ENCODE data around the gene RNF213. TPM values are rescaled to one million over a fixed set of nuclear protein-coding genes. Genes with fewer than 3 reads are reported as not detected.

The RNF213 gene
- total RNA-seq, 1 experiment from 2014 or later, result 179 TPM

GRCh38 chr17:80361495-80362220, 101.0 kb downstream of the RNF213 start:
- H3K4me1 ChIP-seq (replicated peaks; ENCODE audit: insufficient read depth), result no peaks in the 10 kb centered on the region
- H3K36me3 ChIP-seq (ENCODE audit: low read depth), result 0 out of 2 replicates have a peak, but pooled peaks cover 5% of the 10 kb centered on the region
- no peaks in the 10 kb centered on the region for H4K20me1 ChIP-seq (ENCODE audit: insufficient read depth)
- H3K27me3 ChIP-seq (ENCODE audit: insufficient read depth, low read depth), result no peaks in the 10 kb centered on the region
- H3K27ac ChIP-seq, result no peak overlapping the region
- H3K9me2 ChIP-seq (ENCODE audit: insufficient read depth), result no peaks in the 10 kb centered on the region
- TF ChIP-seq EZH2 (IDR thresholded peaks at IDR 0.05; ENCODE audit: low read depth) (no peak), CTCF (conservative IDR thresholded peaks at IDR 0.05) (no peak; the same call in 1 of the 2 replicates)
- POLR2A ChIA-PET (ENCODE audit: unreplicated experiment), result interaction anchor here (0.6 kb wide), 1 partner anchor 353 kb away, joined by 3 read pairs; no protein-coding TSS in a partner anchor
- H2AFZ ChIP-seq, result no peak overlapping the region
- H3K79me2 ChIP-seq (ENCODE audit: low read depth), result no peaks in the 10 kb centered on the region
- no peak overlapping the region for H3K4me3 ChIP-seq
- peak in 1 of 2 experiments; percentile 15 for DNase-seq
- H3F3A ChIP-seq (ENCODE audit: insufficient read depth, low read depth), result no peaks in the 10 kb centered on the region
- CTCF ChIA-PET, result interaction anchor here (0.6 kb wide), 1 partner anchor 24 kb away, joined by 3 read pairs; no protein-coding TSS in a partner anchor
- BruUV-seq (replicated peaks), result no TSS peak
- intact Hi-C loops (cut with micrococcal nuclease; ENCODE audit: unreplicated experiment), result no loop called here
- H3K9me3 ChIP-seq (ENCODE audit: insufficient read depth, low read depth), result no peaks in the 10 kb centered on the region
- H3K4me2 ChIP-seq, result no peak overlapping the region

- H3K79me2 ChIP-seq (ENCODE audit: low read depth), result no peaks in the 10 kb centered on the region
- no peak overlapping the region for H3K27ac ChIP-seq
- no peak overlapping the region for H2AFZ ChIP-seq
- H3K4me3 ChIP-seq, result no peak overlapping the region
- BruUV-seq (replicated peaks), result no TSS peak
- no peaks in the 10 kb centered on the region for H3F3A ChIP-seq (ENCODE audit: insufficient read depth, low read depth)
- no peaks in the 10 kb centered on the region for H3K9me2 ChIP-seq (ENCODE audit: insufficient read depth)
- no peaks in the 10 kb centered on the region for H3K27me3 ChIP-seq (ENCODE audit: insufficient read depth, low read depth)
- no peaks in the 10 kb centered on the region for H3K9me3 ChIP-seq (ENCODE audit: insufficient read depth, low read depth)
- no peaks in the 10 kb centered on the region for H4K20me1 ChIP-seq (ENCODE audit: insufficient read depth)
- POLR2A ChIA-PET (ENCODE audit: unreplicated experiment), result no interaction called here
- no peak overlapping the region for H3K4me2 ChIP-seq
- no peaks in the 10 kb centered on the region for H3K4me1 ChIP-seq (replicated peaks; ENCODE audit: insufficient read depth)
- intact Hi-C loops (cut with micrococcal nuclease; ENCODE audit: unreplicated experiment), result no loop called here
- CTCF ChIA-PET, result interaction anchor here (0.6 kb wide), 1 partner anchor 163 kb away, joined by 9 read pairs; no protein-coding TSS in a partner anchor
- 0 out of 2 replicates have a peak, but pooled peaks cover 5% of the 10 kb centered on the region for H3K36me3 ChIP-seq (ENCODE audit: low read depth)
- no peak for DNase-seq
- TF ChIP-seq CTCF (conservative IDR thresholded peaks at IDR 0.05) (no peak), EZH2 (IDR thresholded peaks at IDR 0.05; ENCODE audit: low read depth) (no peak)
These were observed 101.9 kb downstream of the RNF213 start for GRCh38 chr17:80362428-80363119.

GRCh38 chr17:80363120-80363515, 102.5 kb downstream of the RNF213 start:
- TF ChIP-seq EZH2 (IDR thresholded peaks at IDR 0.05; ENCODE audit: low read depth) (no peak), CTCF (conservative IDR thresholded peaks at IDR 0.05) (no peak)
- no TSS peak for BruUV-seq (replicated peaks)
- Histone ChIP-seq H3K9me2 (ENCODE audit: insufficient read depth) (no peaks in the 10 kb centered on the region), H3K27ac (no peak overlapping the region), H3K27me3 (ENCODE audit: insufficient read depth, low read depth) (no peaks in the 10 kb centered on the region), H3F3A (ENCODE audit: insufficient read depth, low read depth) (no peaks in the 10 kb centered on the region), H3K36me3 (ENCODE audit: low read depth) (0 out of 2 replicates have a peak, but pooled peaks cover 5% of the 10 kb centered on the region), H2AFZ (no peak overlapping the region), H3K9me3 (ENCODE audit: insufficient read depth, low read depth) (no peaks in the 10 kb centered on the region), H3K79me2 (ENCODE audit: low read depth) (no peaks in the 10 kb centered on the region), H3K4me2 (no peak overlapping the region), H3K4me3 (no peak overlapping the region), H4K20me1 (ENCODE audit: insufficient read depth) (no peaks in the 10 kb centered on the region), H3K4me1 (replicated peaks; ENCODE audit: insufficient read depth) (no peaks in the 10 kb centered on the region)
- ChIA-PET POLR2A (ENCODE audit: unreplicated experiment) (no interaction called here), CTCF (no interaction called here)
- no peak for DNase-seq
- intact Hi-C loops (cut with micrococcal nuclease; ENCODE audit: unreplicated experiment), result no loop called here

All from PC-9 (cell line).